Measurements from ENCODE around the gene APOA4. TPM values are rescaled to one million over a fixed set of nuclear protein-coding genes. Genes with fewer than 3 reads are reported as not detected.

Gene APOA4
- total RNA-seq, 1 donor from 2014 or later: not detected

- no peak overlapping the region for H3K4me3 Mint-ChIP-seq (ENCODE audit: unreplicated experiment)
- H3K27ac Mint-ChIP-seq (ENCODE audit: unreplicated experiment): no peak overlapping the region
- no peaks in the 10 kb centered on the region for H3K9me3 Mint-ChIP-seq (ENCODE audit: low read depth)
- no peak for TF ChIP-seq CTCF (IDR thresholded peaks at IDR 0.05)
- H3K36me3 Mint-ChIP-seq (ENCODE audit: low read depth): no peaks in the 10 kb centered on the region
- H3K4me1 Mint-ChIP-seq (ENCODE audit: low read depth): peaks cover 6% of the 10 kb centered on the region
- no peak for DNase-seq (ENCODE audit: low spot score)
- no peaks in the 10 kb centered on the region for H3K27me3 Mint-ChIP-seq (ENCODE audit: low read depth)
Observed at GRCh38 chr11:116793772-116794097, 29.4 kb downstream of the APOA4 start.

GRCh38 chr11:116792869-116793771 lies 30.0 kb downstream of the APOA4 start:
- Mint-ChIP-seq H3K27me3 (ENCODE audit: low read depth) (no peaks in the 10 kb centered on the region), H3K4me1 (ENCODE audit: low read depth) (peaks cover 11% of the 10 kb centered on the region), H3K4me3 (ENCODE audit: unreplicated experiment) (no peak overlapping the region), H3K36me3 (ENCODE audit: low read depth) (no peaks in the 10 kb centered on the region), H3K27ac (ENCODE audit: unreplicated experiment) (no peak overlapping the region), H3K9me3 (ENCODE audit: low read depth) (no peaks in the 10 kb centered on the region)
- no peak for TF ChIP-seq CTCF (IDR thresholded peaks at IDR 0.05)
- no peak for DNase-seq (ENCODE audit: low spot score)

GRCh38 chr11:116792144-116792868 lies 30.8 kb downstream of the APOA4 start:
- Mint-ChIP-seq H3K4me3 (ENCODE audit: unreplicated experiment) (no peak overlapping the region), H3K36me3 (ENCODE audit: low read depth) (no peaks in the 10 kb centered on the region), H3K27me3 (ENCODE audit: low read depth) (no peaks in the 10 kb centered on the region), H3K9me3 (ENCODE audit: low read depth) (no peaks in the 10 kb centered on the region), H3K27ac (ENCODE audit: unreplicated experiment) (no peak overlapping the region), H3K4me1 (ENCODE audit: low read depth) (peaks cover 12% of the 10 kb centered on the region)
- no peak for DNase-seq (ENCODE audit: low spot score)
- TF ChIP-seq CTCF (IDR thresholded peaks at IDR 0.05): no peak

- peaks cover 17% of the 10 kb centered on the region for H3K4me1 Mint-ChIP-seq (ENCODE audit: low read depth)
- H3K9me3 Mint-ChIP-seq (ENCODE audit: low read depth): no peaks in the 10 kb centered on the region
- no peak within 1 kb of the TSS for H3K4me3 Mint-ChIP-seq (ENCODE audit: unreplicated experiment)
- no peaks in the 10 kb centered on the region for H3K27me3 Mint-ChIP-seq (ENCODE audit: low read depth)
- H3K36me3 Mint-ChIP-seq (ENCODE audit: low read depth): no peaks in the 10 kb centered on the region
- no peak within 1 kb of the TSS for H3K27ac Mint-ChIP-seq (ENCODE audit: unreplicated experiment)
- TF ChIP-seq CTCF (IDR thresholded peaks at IDR 0.05): no peak
- DNase-seq (ENCODE audit: low spot score): no peak
Observed at GRCh38 chr11:116791813-116792143, 31.3 kb downstream of the APOA4 start, which contains the start of gene APOA5. APOA5 (minus strand) TSS chr11:116791879; CDS start chr11:116791860, 19 bp downstream.

- H3K9me3 Mint-ChIP-seq (ENCODE audit: low read depth): no peaks in the 10 kb centered on the region
- TF ChIP-seq CTCF (IDR thresholded peaks at IDR 0.05): peak; percentile 91
- H3K27me3 Mint-ChIP-seq (ENCODE audit: low read depth): no peaks in the 10 kb centered on the region
- H3K4me3 Mint-ChIP-seq (ENCODE audit: unreplicated experiment): no peak overlapping the region
- H3K4me1 Mint-ChIP-seq (ENCODE audit: low read depth): peaks cover 22% of the 10 kb centered on the region
- H3K36me3 Mint-ChIP-seq (ENCODE audit: low read depth): no peaks in the 10 kb centered on the region
- no peak overlapping the region for H3K27ac Mint-ChIP-seq (ENCODE audit: unreplicated experiment)
- DNase-seq (ENCODE audit: low spot score): no peak
Observed at GRCh38 chr11:116791002-116791812, 31.9 kb downstream of the APOA4 start.
